Skin of body (tissue), 2 donors: ENCODE data around the gene PTBP1. TPM values are rescaled to one million over a fixed set of nuclear protein-coding genes. Genes with fewer than 3 reads are reported as not detected.

ENCODE experiments used
- DNase-seq: peaks from one replicate; lab custom pipeline; 2025; lab: John Stamatoyannopoulos, UW
- total RNA-seq: library from RNA; depleted of rRNA; stranded (reverse); fragments of >200 nt; gene quantifications from one replicate; pipeline ENCODE4 v1.2.3, GENCODE V29; 2014

PTBP1 gene
- total RNA-seq, 1 donor from 2014 or later: 106 TPM

GRCh38 chr19:772063-772462 lies 25.2 kb upstream of the PTBP1 start:
- no peak for DNase-seq

- no peak for DNase-seq
Observed at GRCh38 chr19:772730-773436, 24.4 kb upstream of the PTBP1 start.

- DNase-seq: no peak
Observed at GRCh38 chr19:776549-776948, 20.7 kb upstream of the PTBP1 start.

GRCh38 chr19:778910-779653 lies 18.2 kb upstream of the PTBP1 start:
- peak; percentile 44 for DNase-seq

DNA sequence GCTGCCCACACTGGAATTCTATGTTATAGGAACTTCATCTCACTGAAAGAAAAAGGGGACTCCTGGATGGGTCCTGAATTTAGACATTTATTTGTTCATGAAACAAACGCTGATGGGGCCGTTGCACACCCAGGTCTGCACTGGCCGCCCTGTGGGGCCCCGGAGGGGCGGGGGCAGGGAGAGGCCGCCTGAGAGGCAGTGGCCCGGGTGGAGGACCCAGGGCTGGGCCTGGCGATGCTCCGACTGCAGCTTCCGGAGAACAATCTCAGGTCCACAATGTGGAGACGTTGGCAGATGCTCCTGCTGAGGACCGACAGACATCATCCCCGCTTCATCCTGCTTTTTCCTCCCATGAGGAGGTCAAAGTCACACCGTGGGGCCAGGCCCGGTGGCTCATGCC lies 16.3 kb upstream of the PTBP1 start:
- DNase-seq: no peak

GRCh38 chr19:781800-782184 lies 15.5 kb upstream of the PTBP1 start:
- DNase-seq: no peak

GRCh38 chr19:782185-782877 lies 14.9 kb upstream of the PTBP1 start:
- DNase-seq: no peak

DNA sequence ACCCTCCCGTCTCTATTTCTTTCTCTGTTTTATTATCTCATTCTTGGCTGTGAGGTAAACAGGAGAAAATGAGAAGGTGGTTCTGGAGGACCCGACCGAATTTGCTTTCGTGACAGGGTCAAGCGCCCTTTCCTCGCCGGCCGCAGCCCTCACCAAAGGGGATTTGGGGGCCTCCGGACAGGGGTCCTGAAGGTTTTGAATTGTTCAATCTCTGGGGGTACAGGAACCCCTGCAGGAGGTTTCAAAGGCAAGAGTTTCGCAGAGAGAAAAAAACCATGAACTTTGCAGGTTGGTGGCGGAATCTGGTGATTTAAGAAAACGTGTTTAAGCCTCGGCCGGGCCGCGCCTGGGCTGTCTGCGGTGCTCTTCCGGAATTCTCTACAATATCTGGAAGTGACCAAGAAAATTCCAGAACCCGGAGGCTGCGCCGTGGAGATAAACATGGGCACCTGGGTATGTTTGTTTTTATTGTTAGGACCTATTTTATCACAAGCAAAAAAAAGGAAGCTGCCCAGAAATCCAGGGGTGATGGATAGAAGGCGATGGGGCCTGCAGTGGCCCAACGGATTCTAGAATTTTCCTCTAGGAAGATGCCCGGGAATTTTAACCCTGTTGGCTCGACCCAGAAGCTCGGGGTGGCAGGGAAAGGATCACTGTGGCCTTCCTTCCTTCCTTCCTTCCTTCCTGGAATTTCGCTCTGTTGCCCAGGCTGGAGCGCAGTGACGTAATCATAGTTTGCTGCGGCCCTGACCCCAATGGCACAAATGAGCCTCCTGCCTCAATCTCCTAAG lies 14.2 kb upstream of the PTBP1 start:
- no peak for DNase-seq

DNA sequence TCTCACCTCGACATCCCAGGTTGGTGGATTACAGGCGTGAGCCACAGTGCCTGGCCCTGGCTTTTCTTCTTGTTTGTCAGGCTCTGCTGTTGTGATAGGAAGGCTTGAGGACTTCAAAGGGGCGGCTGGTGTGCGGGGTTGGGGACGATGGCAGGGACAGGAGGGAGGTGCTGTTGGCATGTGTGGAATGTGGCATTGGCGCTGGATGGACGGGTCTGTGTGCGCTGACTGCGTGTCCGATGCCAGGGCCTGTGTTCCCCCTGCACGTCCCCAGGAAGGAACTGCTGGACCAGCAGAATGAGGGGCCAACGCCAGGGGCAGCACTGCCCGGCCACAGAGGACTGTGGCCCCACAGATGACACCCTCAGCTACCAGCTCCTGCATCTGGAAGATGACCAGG lies 12.7 kb upstream of the PTBP1 start:
- no peak for DNase-seq

DNA sequence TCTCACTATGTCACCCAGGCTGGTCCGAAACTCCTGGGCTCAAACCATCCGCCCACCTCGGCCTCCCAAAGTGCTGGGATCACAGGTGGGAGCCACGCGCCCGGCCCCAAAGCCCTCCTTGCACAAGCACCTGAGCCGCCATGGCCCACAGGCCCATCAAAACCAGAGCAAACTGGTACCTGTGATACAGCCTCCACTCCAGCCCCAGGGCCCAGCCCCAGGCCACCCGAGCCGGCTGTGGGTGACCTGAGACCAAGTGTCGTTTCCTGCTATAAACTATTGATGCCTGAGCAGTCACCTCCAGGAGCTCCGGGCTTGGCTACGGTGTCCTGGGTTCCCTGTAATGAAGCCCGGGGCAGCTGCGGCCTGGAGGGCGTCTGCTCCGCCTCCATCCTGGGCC lies 9.7 kb upstream of the PTBP1 start:
- no peak for DNase-seq

DNA sequence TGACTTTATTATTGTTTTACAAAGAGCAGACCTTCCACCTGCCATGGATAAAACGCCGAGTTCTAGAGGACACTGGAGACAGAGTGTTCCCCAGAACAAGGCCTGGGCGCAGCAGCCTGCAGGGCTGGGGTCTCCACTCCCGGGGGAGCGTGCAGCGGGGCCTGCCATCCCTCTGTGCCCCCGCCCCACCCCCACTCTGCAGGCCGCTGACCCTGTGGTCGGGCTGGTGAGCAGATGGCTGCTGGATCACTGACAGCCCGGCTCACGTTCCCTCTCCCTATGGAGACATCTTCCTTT lies 8.6 kb upstream of the PTBP1 start:
- no peak for DNase-seq

GRCh38 chr19:788983-789700 lies 8.1 kb upstream of the PTBP1 start:
- peak; percentile 30 for DNase-seq

DNA sequence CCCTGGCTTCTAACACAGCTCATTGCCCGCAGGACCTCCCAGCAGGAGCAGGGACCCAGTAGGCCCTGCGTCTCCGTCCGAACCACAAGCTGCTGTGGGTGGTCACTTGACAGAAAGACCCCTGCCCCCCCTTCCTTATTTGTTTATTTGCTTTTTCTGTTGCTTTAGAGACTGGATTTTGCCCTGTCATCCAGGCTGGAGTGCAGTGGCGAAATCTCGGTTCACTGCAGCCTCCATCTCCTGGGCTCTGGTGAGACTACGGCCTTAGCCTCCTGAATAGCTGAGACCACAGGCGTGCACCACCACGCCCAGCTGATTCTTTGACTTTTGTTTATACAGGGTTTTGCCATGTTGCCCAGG lies 7.6 kb upstream of the PTBP1 start:
- DNase-seq: no peak

- DNase-seq: no peak
Observed at GRCh38 chr19:791007-791566, 6.2 kb upstream of the PTBP1 start.

DNA sequence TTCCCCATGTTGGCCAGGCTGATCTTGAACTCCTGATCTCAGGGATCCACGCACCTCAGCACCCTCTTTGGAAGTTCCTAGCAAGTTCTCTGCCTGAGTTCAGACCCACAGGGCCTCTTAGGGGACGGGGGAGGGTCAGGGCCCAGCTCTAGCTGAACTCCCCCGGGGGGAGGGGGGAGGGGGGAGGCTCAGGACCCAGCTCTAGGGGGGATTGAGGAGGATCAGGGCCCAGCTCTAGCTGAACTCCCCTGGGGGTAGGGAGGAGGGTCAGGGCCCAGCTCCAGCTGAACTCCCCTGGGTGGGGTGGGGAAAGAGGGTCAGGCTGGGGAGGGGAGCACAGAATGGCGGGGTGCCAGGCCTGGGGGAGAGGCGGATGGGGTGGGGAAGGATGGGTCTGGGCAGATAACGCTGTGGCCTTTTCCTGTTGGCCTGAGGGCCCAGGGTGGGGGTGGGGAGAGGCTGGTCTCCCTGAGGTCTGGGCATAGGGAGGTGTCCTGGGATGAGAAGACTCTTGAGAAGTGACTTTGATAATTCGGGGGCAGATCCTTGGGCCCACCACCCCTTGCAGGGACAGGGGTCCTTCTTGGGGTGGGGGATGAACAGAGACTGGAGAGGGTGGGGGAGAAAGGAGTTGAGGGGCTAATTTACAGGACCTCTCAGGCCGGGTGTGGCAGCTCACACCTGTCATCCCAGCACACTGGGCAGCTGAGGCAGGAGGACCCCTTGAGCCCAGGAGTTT lies 5.5 kb upstream of the PTBP1 start:
- DNase-seq: no peak

- DNase-seq: no peak
Observed at GRCh38 chr19:792306-792885, 4.9 kb upstream of the PTBP1 start.

DNA sequence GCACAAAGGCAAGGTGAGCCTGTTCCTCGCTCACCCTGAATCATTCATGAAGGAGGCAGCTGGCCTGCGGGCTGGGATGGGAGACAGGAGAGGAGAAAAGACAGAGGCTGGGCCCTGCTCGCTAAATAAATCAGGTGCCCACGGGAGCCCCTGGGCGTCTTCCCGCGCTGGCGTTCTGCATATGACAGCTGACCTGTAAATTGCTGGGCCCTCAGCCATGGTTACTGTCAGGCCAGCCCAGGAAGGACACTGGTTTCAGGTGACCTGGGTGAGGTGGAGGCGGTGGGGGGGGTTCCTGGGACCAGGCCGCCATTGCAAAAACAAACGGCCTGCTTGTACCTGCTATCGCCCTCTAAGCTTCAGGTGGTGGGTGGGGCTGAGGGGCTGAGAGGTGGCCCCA lies 3.4 kb upstream of the PTBP1 start:
- no peak for DNase-seq

GRCh38 chr19:795073-795611 lies 2.1 kb upstream of the PTBP1 start:
- no peak for DNase-seq

DNA sequence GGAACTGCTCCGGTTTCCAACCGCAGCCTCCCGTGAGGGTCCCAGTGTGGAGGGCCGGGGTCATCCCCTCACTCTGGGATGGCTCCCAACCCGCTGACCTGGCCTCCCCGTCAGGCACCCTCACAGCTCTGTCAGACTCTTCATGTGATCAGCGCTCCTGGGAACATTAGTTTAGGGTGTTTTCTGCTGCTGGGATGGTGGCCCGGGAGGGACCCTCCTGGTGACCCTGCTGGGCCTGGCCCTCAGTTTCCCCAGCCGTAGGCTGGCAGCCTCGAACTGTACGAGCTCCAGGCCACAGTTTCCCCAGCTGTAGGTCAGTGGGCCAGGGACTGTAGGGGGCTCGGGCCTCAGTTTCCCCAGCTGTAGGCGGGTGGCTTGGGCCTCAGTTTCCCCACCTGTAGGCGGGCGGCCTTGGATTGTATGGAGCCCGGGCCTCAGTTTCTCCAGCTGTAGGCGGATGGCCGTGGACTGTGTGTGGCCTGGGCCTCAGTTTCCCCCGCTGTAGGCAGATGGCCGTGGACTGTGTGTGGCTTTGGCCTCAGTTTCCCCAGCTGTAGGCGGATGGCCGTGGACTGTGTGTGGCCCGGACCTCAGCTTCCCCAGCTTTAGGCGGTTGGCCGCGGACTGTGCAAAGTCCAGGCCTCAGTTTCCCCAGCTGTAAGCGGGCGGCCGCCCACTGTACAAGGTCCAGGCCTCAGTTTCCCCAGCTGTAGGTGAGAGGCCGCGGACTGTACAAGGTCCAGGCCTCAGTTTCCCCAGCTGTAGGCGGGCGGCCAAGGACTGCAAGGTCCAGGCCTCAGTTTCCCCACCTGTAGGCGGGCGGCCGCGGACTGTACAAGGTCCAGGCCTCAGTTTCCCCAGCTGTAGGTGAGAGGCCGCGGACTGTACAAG lies 1.3 kb upstream of the PTBP1 start:
- no peak for DNase-seq
